Stimulated activated naive CD8-positive, alpha-beta T cell treated with anti-CD3 and anti-CD28 coated beads, Interleukin-15, Interleukin-2, amounts not matched to agents 100 U/mL and 50 U/mL, for 24 hours (primary cell): ENCODE measurements around the gene PLOD3.

ENCODE experiments used
- ATAC-seq: fragments of 150-1000 bp; cut with Tn5 transposase; one replicate; pipeline ENCODE4 v1.10.0; 2021
- DNase-seq: peaks from one replicate; pipeline ENCODE4 v3.0.0; 2021

The PLOD3 gene

GRCh38 chr7:101239191-101239950, 22.0 kb upstream of the PLOD3 start:
- DNase-seq (no peak), ATAC-seq (no peak)

- DNase-seq = no peak
- no peak for ATAC-seq
These were observed 21.1 kb upstream of the PLOD3 start for GRCh38 chr7:101238226-101239182.

- no peak for DNase-seq
- ATAC-seq = no peak
These were observed 20.1 kb upstream of the PLOD3 start, which contains the start of gene CLDN15 for GRCh38 chr7:101237206-101238067. Gene CLDN15 (minus strand): TSS chr7:101237802. CDS start chr7:101237581, 221 bp downstream.

- ATAC-seq = no peak
- no peak for DNase-seq
These were observed 19.0 kb upstream of the PLOD3 start for GRCh38 chr7:101236292-101236835.

GRCh38 chr7:101235522-101235921, 18.1 kb upstream of the PLOD3 start:
- ATAC-seq (no peak), DNase-seq (no peak)

GRCh38 chr7:101235050-101235449, 17.7 kb upstream of the PLOD3 start:
- ATAC-seq (no peak), DNase-seq (no peak)

- DNase-seq = no peak
- no peak for ATAC-seq
These were observed 17.3 kb upstream of the PLOD3 start for GRCh38 chr7:101234636-101235035.

GRCh38 chr7:101233907-101234547, 16.6 kb upstream of the PLOD3 start:
- ATAC-seq = no peak
- DNase-seq = no peak

- ATAC-seq = no peak
- no peak for DNase-seq
These were observed 14.9 kb upstream of the PLOD3 start for GRCh38 chr7:101232141-101232850.

- DNase-seq = no peak
- no peak for ATAC-seq
These were observed 14.3 kb upstream of the PLOD3 start for GRCh38 chr7:101231644-101232043.

- DNase-seq (no peak), ATAC-seq (no peak)
These were observed 9.3 kb upstream of the PLOD3 start for GRCh38 chr7:101226721-101227120.

- ATAC-seq (no peak), DNase-seq (no peak)
These were observed 8.3 kb upstream of the PLOD3 start for GRCh38 chr7:101225650-101226049.

- ATAC-seq = no peak
These were observed 6.1 kb upstream of the PLOD3 start for GRCh38 chr7:101223528-101223927.

GRCh38 chr7:101222275-101222830, 5.0 kb upstream of the PLOD3 start:
- no peak for ATAC-seq
- DNase-seq = no peak

More at GRCh38 chr7:101223528-101223927, 6.1 kb upstream of the PLOD3 start:
- no peak for DNase-seq

- DNase-seq (no peak), ATAC-seq (no peak)
These were observed 2.9 kb upstream of the PLOD3 start for GRCh38 chr7:101220295-101220694.

GRCh38 chr7:101218236-101219125, 1.1 kb upstream of the PLOD3 start:
- no peak for ATAC-seq
- DNase-seq = no peak

- DNase-seq (no peak), ATAC-seq (peak; percentile 7)
These were observed 457 bp downstream of the PLOD3 start for GRCh38 chr7:101216860-101217387.

GRCh38 chr7:101216001-101216859, 1.2 kb downstream of the PLOD3 start:
- DNase-seq (no peak), ATAC-seq (no peak)
